Measurements from ENCODE around the gene TIMM22.
"Not testable (repeated sequence)": the region's sequence is repeated elsewhere in the genome, so short reads cannot be mapped to it uniquely, and the experiment has no call there.

TIMM22 gene

GRCh38 chr17:1042486-1042885 lies 45.6 kb downstream of the TIMM22 start:
- no peak for DNase-seq

GRCh38 chr17:1043601-1044251 lies 46.8 kb downstream of the TIMM22 start:
- no peak for DNase-seq

DNA sequence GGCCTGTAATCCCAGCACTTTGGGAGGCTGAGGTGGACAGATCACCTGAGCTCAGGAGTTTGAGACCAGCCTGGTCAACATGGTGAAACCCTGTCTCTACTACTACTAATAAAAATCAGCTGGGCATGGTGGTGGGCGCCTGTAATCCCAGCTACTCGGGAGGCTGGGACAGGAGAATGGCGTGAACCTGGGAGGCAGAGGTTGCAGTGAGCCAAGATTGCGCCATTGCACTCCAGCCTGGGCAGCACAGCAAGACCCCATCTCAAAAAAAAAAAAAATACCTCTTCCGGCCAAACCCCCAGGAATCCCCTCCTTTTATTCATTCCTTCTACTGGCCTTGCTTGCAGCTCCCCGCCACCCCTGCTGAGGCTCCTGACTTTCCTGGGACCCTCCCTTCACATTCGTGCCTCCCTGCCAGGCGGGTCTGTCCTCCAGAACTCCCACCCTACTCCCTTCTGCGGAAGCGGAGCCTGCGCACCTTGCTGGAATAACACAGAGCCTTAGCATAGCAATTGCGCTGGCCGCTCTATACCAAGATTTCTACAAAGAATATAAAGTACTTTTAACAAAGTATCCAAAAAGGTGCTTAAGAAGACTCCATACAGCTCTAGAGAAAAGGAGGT lies 47.6 kb downstream of the TIMM22 start:
- DNase-seq: not testable (repeated sequence)

- no peak for DNase-seq
Observed at GRCh38 chr17:1045456-1045855, 48.5 kb downstream of the TIMM22 start.

DNA sequence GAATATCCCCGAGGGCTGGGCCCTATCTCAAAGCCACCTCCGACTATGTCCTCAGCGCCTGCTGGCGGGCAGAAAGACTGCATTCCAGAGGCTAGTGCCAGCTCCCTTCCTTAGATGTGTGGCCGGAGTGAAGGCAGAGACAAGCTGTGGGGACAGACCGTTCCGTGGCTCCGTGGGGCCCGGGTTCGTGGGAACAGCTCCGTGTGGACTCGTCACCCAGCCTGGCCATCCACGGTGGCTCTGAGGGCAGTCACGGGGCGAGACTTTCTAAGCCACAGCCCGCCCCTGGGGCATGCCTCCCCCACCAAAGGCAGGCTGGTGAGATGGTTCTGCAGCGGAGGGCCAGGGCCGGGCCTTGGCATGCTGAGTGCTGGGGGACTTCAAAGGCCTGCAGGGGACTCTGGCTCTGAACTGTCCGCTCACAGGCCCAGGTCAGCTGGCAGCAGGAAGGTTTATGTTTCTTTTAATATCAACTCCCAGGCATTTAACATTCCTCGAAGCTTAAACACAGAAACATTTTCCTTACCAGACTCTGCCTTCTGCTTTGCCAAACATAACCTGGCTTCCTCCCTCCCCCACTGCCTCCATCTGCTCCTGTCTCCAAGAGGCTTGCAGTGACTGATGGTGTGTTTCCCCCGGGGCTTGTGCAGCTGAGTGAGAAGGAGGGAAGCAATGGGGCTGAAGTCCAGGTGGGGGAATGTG lies 50.4 kb downstream of the TIMM22 start:
- no peak for DNase-seq

DNA sequence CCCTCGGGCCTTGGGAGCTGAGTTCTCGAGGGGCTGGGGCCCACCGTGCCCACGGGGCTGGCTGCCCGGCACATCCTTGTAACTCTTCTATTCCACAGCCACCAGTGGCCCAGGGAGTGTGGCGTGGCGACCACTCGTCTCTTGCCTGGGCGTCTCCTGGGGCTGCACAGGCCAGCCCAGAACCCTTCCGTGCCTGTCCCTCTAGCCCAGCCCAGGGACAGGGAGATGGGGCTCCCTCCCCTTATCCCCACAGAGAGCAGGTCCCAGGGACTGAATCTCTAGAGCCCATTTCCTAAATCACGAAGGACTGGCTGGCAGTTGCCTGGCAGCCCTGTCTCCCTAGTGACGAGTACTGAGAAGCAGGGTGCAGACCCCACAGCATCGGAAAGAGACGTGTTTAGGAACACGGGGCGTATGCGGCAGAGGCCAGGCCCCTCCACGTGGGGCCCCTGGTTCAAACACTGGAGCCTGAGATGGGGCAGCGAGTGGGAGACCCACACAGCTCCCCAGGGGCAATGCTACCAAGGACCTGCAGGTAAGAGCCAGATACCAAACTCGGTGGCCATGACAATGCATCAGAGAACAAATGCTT lies 51.0 kb downstream of the TIMM22 start:
- DNase-seq: no peak

GRCh38 chr17:1048516-1049115 lies 51.7 kb downstream of the TIMM22 start:
- DNase-seq: not testable (repeated sequence)

- DNase-seq: no peak
Observed at GRCh38 chr17:1049446-1050225, 52.7 kb downstream of the TIMM22 start.

- no peak for DNase-seq
Observed at GRCh38 chr17:1050246-1050995, 53.5 kb downstream of the TIMM22 start.

GRCh38 chr17:1050996-1051925 lies 54.3 kb downstream of the TIMM22 start:
- DNase-seq: no peak

Measured in NCI-H226 (cell line).